G401.6 (cell line): ENCODE data around the gene MTMR12.
"Not testable (repeated sequence)": the region's sequence is repeated elsewhere in the genome, so short reads cannot be mapped to it uniquely, and the experiment has no call there.

ENCODE experiments used
- FAIRE-seq: peaks from 2 replicates; lab custom pipeline; 2012; peaks lifted over from hg19 to GRCh38; lab: Jason Lieb, UNC

The MTMR12 gene

DNA sequence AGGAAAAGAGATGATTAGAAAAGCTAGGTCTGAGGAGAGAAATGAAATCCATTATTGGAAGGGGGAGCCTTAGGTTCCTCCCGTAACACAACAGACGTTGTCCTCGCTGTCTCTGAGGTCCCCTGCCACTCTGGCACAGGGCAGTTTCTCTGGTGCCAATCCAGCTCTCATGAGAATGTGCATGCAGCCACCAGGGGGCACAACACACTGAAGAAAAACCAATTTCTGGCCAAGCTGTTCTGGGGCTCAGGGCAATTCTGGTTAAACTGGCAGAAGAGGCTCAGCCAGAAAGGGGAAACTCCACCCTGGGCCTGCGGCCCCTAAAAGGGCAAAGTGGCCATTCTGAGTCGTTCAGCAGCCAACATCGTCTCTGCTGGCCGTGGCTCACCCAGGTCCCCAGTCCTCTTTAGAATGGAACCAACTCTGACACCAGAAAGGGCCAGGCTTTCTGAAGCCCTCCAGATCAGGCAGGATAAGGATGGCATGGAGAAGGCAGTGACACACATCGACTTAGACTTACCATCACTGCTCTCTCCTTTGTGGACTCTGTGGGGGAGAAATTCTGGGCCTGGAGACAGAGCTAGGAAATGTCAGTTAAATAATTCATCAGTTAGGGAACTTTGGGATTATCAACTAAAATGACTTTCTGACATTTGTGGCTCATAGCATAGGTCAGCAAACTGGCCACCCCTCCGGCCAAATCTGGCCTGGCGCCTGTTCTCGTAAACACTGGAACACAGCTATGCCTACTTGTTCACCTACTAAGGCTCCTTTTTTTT is 80.1 kb downstream of the MTMR12 start:
- FAIRE-seq, result no peak

DNA sequence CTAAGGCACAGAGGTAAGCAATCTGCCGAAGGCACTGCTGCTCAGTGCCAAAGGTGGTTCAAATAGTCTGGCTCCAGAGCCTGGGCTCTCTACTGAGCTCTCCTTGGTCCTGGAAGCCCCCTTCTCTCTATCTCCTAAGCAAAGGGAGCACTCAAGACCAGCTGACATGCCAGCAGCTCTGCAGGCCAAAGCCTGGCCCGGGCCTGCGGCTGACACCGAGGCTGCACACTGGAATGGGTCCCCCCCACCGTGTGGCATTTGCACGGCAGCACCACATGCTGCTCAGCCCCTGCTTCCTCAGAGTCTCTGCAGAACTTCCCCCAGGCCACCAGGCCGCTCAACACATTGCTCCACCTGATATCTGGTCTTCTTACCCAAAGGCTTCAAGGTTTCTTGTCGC is 80.8 kb downstream of the MTMR12 start:
- FAIRE-seq, result no peak

DNA sequence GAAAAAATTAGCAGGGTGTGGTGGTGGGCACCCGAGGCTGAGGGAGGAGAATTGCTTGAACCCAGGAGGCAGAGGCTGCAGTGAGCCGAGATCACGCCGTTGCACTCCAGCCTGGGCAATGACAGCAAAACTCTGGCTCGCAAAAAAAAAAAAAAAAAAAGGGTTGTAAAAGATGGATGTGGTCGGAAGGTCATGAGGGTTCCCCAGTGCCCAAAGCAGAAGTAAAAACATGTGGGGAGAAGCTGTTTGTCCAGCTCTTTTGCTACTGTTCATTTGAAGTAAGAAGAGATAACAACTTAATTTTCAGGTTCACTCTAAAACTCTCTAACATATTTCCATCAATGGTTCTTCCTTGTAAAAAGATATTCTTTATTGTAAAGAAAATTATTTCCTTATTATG is 81.5 kb downstream of the MTMR12 start:
- no peak for FAIRE-seq

- no peak for FAIRE-seq
Measured at GRCh38 chr5:32230356-32231099, 82.2 kb downstream of the MTMR12 start.

DNA sequence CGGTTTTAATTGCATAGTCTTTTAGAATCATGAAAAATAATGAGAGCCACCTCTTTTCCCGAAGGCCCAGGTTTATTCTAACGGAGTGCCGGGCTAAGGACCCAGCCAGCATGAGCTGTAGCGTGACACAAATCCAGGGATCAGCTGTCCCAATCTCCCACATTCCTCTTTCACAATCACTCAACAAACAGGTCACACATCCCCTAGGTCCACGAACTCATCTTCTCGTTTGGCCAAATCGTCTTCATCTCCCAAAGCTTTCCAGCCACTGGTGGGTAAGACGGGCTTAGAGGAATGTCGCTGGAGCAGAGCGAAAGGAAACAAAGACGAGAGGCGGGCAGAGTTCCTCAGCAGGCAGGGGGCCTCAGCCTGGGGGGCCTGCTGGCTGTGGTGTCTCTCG is 83.2 kb downstream of the MTMR12 start:
- no peak for FAIRE-seq

- FAIRE-seq, result no peak
Measured at GRCh38 chr5:32228816-32229215, 83.9 kb downstream of the MTMR12 start.

DNA sequence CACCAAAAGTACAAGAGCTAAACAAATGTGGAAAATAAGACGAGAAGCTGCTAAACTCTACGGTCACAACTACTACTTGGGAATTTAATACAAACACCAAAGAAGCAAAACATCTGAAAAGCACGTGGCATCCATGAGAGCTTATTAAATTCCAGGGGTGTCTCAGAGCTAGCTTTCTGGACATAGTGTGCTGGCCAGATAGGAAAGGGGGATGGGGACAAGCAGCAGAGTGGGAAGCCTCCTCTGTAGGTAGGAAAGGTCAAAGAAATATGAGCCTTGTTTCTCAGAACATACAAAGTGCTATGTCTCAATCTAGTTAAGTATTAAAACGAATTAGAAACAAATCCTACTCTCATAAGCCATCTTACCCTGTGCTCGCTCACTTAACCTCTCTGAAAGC is 87.3 kb downstream of the MTMR12 start:
- no peak for FAIRE-seq

- no peak for FAIRE-seq
Measured at GRCh38 chr5:32223972-32224609, 88.6 kb downstream of the MTMR12 start.

DNA sequence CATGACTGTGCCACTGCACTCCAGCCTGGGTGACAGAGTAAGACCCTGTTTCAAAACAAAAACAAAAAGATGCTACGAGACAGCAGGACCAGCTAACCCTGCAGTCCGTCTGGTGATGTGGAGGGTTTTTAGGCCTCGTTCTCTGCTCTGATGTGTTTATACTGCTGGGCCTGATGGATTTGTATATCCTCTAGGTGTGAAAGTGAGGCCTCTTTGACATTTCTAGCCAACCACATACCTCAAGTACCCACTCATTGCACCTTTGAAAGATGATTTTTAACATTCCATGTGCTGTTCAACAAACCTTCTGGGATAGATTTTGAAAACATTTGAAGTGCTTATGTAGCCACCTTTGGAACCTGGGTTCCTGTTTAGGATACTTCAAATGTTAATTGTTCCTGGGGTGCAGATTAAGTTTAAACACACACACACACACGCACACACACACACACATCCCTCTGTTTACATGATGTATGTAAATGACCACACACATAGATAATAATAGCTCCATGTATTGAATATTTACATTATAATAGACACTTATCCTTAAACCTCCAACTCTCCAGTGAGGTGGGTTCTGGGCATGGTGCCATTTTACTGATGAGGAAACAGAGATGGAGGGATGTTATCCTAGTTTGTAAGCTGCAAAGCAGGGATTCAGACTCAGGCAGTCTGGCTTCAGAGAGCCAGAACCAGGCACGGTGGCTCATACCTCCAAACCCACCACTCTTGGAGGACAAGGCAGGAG is 89.8 kb downstream of the MTMR12 start:
- FAIRE-seq, result no peak

DNA sequence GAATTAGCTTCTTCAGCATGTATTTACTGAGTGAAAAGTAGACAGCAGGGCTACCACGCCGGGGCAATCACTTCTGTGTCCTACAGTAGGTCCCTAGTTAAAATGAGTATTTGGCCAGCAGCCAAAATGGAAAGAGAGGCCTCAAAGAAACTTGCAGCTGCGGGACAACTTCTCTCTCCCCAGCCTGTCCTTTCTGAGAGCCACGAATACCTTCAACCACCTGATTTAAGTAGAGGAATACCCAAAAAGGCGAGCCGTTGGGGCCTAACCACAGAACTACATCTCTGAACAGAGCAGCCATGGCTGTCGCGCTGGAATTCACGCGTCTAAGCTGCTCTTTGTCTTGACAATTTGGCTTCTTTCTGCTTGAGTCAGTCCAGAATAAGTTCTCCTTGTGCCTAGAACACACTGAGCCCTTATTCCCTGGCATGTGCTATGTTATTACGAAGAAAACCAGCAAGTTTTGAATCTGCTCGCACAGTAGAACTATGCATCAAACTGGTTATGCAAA is 94.8 kb downstream of the MTMR12 start:
- FAIRE-seq, result no peak

GRCh38 chr5:32214344-32214743 is 98.4 kb downstream of the MTMR12 start:
- FAIRE-seq, result not testable (repeated sequence)

- FAIRE-seq, result no peak
Measured at GRCh38 chr5:32210151-32210550, 102.6 kb downstream of the MTMR12 start.

DNA sequence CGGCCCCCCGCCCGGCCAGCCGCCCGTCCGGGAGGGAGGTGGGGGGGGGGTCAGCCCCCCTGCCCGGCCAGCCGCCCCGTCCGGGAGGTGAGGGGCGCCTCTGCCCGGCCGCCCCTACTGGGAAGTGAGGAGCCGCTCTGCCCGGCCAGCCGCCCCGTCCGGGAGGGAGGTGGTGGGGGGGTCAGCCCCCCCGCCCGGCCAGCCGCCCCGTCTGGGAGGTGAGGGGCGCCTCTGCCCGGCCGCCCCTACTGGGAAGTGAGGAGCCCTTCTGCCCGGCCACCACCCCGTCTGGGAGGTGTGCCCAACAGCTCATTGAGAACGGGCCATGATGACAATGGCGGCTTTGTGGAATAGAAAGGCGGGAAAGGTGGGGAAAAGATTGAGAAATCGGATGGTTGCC is 103.9 kb downstream of the MTMR12 start:
- not testable (repeated sequence) for FAIRE-seq

DNA sequence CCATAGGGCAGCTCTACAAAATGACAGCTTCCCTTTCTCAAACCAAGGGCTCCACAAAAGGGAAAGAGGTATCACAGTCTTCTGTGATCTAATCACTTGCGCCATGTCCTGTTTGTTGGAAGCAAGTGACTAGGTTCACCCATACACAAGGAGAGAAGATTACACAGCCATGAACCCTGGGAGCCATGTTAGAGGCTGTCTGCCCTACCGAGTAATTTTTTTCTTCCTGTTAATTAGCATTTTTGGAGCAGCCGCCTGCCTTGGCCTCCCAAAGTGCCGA is 105.4 kb downstream of the MTMR12 start:
- no peak for FAIRE-seq

DNA sequence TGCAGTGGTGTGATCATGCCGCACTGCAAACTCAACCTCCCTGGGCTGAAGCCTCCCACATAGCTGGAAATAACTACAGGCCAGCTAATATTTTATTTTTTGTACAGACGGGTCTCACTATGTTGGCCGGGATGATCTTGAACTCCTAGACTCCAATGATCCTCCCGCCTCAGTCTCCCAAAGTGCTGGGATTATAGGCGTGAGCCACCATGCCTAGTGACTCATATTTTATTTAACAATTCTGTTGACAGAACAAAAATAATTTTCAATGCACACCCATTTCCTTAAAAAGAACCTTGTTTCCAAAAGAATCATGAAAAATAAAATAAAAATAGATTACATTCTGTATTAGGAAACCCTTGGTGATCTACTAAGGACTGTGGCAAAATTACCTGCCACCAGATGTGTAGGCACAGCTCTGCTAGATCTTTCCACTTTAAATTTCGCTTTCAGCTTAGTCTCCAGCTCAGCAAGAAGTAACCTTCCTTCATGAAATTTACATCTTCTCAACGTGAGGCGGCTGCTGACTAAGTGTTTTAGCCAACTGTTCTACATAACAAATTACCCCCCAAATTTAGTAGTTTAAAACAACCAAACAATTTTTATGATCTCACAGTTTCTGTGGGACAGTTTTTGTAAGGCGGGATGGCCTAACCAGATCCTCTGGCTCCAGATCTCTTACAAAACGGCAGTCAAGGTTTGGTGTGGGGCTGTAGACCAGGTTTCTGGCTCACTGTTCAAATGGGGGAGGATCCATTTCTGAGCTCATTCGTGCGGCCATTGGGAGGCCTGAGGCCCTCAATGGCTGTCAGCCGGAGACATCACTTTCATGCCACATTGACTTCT is 106.0 kb downstream of the MTMR12 start:
- no peak for FAIRE-seq

- no peak for FAIRE-seq
Measured at GRCh38 chr5:32206053-32206452, 106.7 kb downstream of the MTMR12 start.

GRCh38 chr5:32202394-32202793 is 110.3 kb downstream of the MTMR12 start:
- FAIRE-seq, result no peak

DNA sequence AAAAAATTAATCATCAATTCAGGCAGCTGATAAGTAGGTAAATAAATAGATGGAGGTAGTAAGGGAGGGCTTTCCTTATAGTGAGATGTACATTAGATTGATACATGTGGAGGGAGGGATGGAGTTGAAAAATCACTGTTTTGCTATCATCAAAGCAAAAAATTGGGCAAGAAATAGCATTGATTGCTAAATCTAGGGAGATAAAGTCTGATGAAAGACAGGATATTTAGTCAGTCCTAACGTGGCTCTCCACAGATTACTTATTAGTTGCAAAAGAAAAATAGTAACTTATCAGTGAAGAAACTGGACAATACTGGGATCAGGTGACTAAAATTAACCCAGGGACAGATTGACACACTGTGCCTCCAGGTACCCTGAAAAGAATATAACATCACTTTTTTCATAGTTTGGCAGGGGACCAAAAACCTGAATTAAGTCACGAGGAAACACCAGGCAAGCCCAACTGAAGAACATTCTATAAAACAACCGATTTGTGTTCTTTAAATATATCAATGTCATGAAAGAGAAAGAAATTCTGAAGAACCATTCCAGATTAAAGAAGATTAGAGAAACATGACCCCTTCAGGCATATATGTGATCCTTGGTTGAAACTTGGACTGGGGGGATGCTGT is 111.5 kb downstream of the MTMR12 start:
- FAIRE-seq, result no peak

GRCh38 chr5:32197032-32197431 is 115.7 kb downstream of the MTMR12 start:
- no peak for FAIRE-seq

DNA sequence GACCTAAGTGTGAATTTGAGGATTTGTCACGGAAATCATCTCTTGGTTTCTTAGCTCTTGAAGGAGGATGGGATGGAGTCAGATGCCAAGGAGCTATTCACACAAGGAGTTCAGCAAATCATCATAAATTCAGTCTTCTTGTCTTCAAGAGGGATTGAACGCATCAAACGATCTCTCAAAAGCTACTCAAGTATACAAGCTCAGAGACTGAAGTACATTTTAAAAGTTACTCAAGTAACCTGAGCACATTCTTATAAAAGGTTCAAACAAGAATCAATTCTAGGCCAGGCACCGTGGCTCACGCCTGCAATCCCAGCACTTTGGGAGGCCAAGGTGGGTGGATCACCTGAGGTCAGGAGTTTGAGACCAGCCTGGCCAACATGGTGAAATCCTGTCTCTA is 117.5 kb downstream of the MTMR12 start:
- no peak for FAIRE-seq

GRCh38 chr5:32193591-32193990 is 119.1 kb downstream of the MTMR12 start:
- FAIRE-seq, result no peak
